K562 (cell line): ENCODE measurements around the gene TMEM273. TPM values are rescaled to one million over a fixed set of nuclear protein-coding genes. Genes with fewer than 3 reads are reported as not detected.

ENCODE experiments used
- BCLAF1 ChIP-seq, 2 experiments: fragments of 450-650 bp in 1 of 2; IDR thresholded peaks; 2 replicates each; pipeline ENCODE4 v1.6.1; 2011 to 2017; ENCODE audit warnings: low read depth in 2 of 2, antibody characterized with exemption in 1 of 2, borderline replicate concordance in 1 of 2, low read length in 1 of 2, mild to moderate bottlenecking in 1 of 2, mixed read lengths in 1 of 2; ENCODE audit not compliant: control insufficient read depth in 1 of 2
- GTF3C2 ChIP-seq: IDR thresholded peaks from 3 replicates; pipeline ENCODE4 v1.6.1; 2011; ENCODE audit warnings: borderline replicate concordance, mild to moderate bottlenecking, moderate library complexity; ENCODE audit not compliant: insufficient read length; ENCODE audit errors: extremely low read depth
- HMG20A ChIP-seq: fragments of 450-650 bp; formaldehyde crosslinking; conservative IDR thresholded peaks from 2 replicates; pipeline ENCODE4 v1.4.0; 2020; ENCODE audit warnings: mild to moderate bottlenecking, mixed read lengths
- ILK ChIP-seq: fragments of 450-650 bp; IDR thresholded peaks from 2 replicates; pipeline ENCODE4 v1.6.1; 2016; ENCODE audit warnings: missing genetic modification characterization, low read depth, mild to moderate bottlenecking, missing compliant biosample characterization, moderate library complexity, borderline replicate concordance
- MCM5 ChIP-seq: fragments of 450-650 bp; IDR thresholded peaks from 2 replicates; pipeline ENCODE4 v1.6.1; 2016; ENCODE audit warnings: low read depth
- POLR2A ChIP-seq: fragments of 450-650 bp; conservative IDR thresholded peaks from 2 replicates; pipeline ENCODE4 v1.6.1; 2016
- PTRF ChIP-seq: fragments of 450-650 bp; IDR thresholded peaks from 2 replicates; pipeline ENCODE4 v1.6.1; 2016; ENCODE audit warnings: mild to moderate bottlenecking, missing genetic modification characterization, missing compliant biosample characterization
- SLC30A9 ChIP-seq: fragments of 250-450 bp; sonication (Bioruptor Pico); IDR thresholded peaks from 2 replicates; pipeline ENCODE4 v1.8.0; 2022; ENCODE audit warnings: mild to moderate bottlenecking, moderate library complexity
- XRCC5 ChIP-seq: fragments of 200-400 bp; formaldehyde crosslinking; IDR thresholded peaks from 2 replicates; pipeline ENCODE4 v1.6.1; 2017; ENCODE audit warnings: low read depth, mild to moderate bottlenecking, low read length
- YY1 ChIP-seq, 3 experiments: IDR thresholded peaks; 2 replicates each; pipeline ENCODE4 v1.6.1; 2011; ENCODE audit warnings: low read length in 2 of 3, mild to moderate bottlenecking in 2 of 3, moderate library complexity in 2 of 3, borderline replicate concordance in 1 of 3, control low read depth in 1 of 3, low read depth in 1 of 3; ENCODE audit not compliant: insufficient read depth in 3 of 3, insufficient replicate concordance in 2 of 3, control insufficient read depth in 1 of 3, insufficient read length in 1 of 3; ENCODE audit errors: extremely low read depth in 1 of 3
- ZNF175 ChIP-seq: fragments of 200-800 bp; sonication (Bioruptor generic); IDR thresholded peaks from 2 replicates; pipeline ENCODE4 v1.6.1; 2016; ENCODE audit warnings: low read depth, mild to moderate bottlenecking, missing genetic modification characterization, missing compliant biosample characterization
- polyA plus RNA-seq, 8 experiments: library from polyadenylated mRNA; depleted of rRNA in 4 of 8; stranded (reverse) in 5 of 8; unstranded in 3 of 8; fragments of >200 nt; fragmentation: Nextera tagmentation in 2 of 8; fragmentation: Illumina TruSeq in 1 of 8; extraction: Ambion mirVana in 2 of 8; extraction: Trizol in 1 of 8; gene quantifications; 2 replicates each; pipeline versions ENCODE4 v1.2.1 to v1.2.3, GENCODE V29; 2011 to 2014; ENCODE audit warnings: inconsistent platforms in 1 of 8, missing spikeins in 1 of 8
- total RNA-seq, 7 experiments: library from RNA; depleted of rRNA in 6 of 7; stranded (reverse); fragments of >200 nt in 6 of 7; fragmentation: Illumina TruSeq in 2 of 7; extraction: Trizol in 2 of 7; gene quantifications; 2 replicates each; pipeline versions ENCODE4 v1.2.1 to v1.2.3, GENCODE V29; 2011 to 2021; ENCODE audit warnings: low replicate concordance in 1 of 7

TMEM273 gene
- total and polyA plus RNA-seq, 9 of the 15 experiments (the other 6 are each of a cell fraction or from before 2014, with no cell fraction given), result 39.2 to 131 (median 95.6) TPM

- TF ChIP-seq BCLAF1 (IDR thresholded peaks at IDR 0.05; ENCODE audit: borderline replicate concordance in 1 of 2, control insufficient read depth in 1 of 2, low read depth in 2 of 2, low read length in 1 of 2), result no peak
- 0 out of 2 replicates have a peak, but pooled peaks have one; percentile 24 for TF ChIP-seq ILK
- no peak for TF ChIP-seq SLC30A9 (CRISPR knock-in tag)
- no peak for TF ChIP-seq MCM5
- peak in 2 of 3 experiments; percentile 17 to 24 for TF ChIP-seq YY1 (IDR thresholded peaks at IDR 0.05; ENCODE audit: borderline replicate concordance in 1 of 3, control insufficient read depth in 1 of 3, extremely low read depth in 1 of 3, insufficient read depth in 3 of 3, insufficient read length in 1 of 3, insufficient replicate concordance in 2 of 3, low read depth in 1 of 3, low read length in 2 of 3)
- TF ChIP-seq POLR2A, result 0 out of 2 replicates have a peak, but pooled peaks have one; percentile 41
- TF ChIP-seq HMG20A (CRISPR knock-in tag), result no peak
- TF ChIP-seq XRCC5, result no peak
- TF ChIP-seq GTF3C2, result no peak
- no peak; the same call in 1 of the 2 replicates for TF ChIP-seq ZNF175
- TF ChIP-seq PTRF (tag), result 0 out of 2 replicates have a peak, but pooled peaks have one; percentile 48
Measured at GRCh38 chr10:49184642-49185111, 3.5 kb downstream of the TMEM273 start (continued).
